ENCODE measurements around the gene PATZ1.
"Not testable (repeated sequence)": the region's sequence is repeated elsewhere in the genome, so short reads cannot be mapped to it uniquely, and the experiment has no call there.

Gene PATZ1, protein sequence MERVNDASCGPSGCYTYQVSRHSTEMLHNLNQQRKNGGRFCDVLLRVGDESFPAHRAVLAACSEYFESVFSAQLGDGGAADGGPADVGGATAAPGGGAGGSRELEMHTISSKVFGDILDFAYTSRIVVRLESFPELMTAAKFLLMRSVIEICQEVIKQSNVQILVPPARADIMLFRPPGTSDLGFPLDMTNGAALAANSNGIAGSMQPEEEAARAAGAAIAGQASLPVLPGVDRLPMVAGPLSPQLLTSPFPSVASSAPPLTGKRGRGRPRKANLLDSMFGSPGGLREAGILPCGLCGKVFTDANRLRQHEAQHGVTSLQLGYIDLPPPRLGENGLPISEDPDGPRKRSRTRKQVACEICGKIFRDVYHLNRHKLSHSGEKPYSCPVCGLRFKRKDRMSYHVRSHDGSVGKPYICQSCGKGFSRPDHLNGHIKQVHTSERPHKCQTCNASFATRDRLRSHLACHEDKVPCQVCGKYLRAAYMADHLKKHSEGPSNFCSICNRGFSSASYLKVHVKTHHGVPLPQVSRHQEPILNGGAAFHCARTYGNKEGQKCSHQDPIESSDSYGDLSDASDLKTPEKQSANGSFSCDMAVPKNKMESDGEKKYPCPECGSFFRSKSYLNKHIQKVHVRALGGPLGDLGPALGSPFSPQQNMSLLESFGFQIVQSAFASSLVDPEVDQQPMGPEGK

DNA sequence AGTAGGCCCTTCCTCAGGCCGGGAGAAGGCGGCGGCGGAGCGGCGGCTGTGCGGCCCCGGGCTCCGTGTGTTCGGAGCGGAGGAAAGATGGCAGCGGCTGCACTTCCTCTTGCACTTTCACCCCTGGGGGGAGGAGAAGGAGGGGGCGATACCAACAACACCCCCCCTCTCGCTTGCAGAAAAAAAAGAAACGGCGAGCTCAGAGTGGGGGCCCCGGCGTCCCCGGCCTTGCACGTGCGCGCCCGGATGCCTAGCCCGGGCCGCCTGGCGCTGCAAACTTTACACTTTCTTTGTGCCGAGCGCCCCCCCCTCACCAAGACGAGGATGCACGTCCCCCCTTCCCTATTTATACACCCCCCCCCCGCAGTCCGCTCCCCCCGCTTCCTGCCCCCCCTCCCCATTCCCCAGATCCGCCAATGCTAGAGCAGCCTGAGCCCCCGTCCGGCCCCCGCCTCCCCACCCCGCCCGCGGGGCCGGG is at the start of gene PATZ1:
PATZ1 (minus strand) TSS at position 92 of the 478 bp plus-strand sequence. CDS start 744 bp downstream, outside the sequence.
- DNase-seq, result peak; percentile 90

GRCh38 chr22:31394326-31394725 is 48.2 kb upstream of the PATZ1 start:
- no peak for DNase-seq

DNA sequence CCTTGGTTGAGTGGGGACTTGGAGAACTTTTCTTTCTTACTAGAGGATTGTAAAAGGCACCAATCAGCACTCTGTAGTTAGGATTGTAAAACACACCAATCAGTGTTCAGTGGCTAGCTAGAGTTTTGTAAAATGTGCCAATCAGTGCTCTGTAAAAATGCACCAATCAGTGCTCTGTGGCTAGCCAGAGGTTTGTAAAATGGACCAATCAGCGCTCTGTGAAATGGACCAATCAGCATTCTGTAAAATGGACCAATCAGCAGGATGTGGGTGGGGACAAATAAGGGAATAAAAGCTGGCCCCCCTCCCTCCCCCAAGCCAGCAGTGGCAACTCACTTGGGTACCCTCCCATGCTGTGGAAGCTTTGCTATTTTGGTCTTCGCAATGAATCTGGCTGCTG is 47.7 kb upstream of the PATZ1 start:
- DNase-seq, result no peak

GRCh38 chr22:31378651-31379050 is 32.5 kb upstream of the PATZ1 start:
- not testable (repeated sequence) for DNase-seq

GRCh38 chr22:31378123-31378522 is 32.0 kb upstream of the PATZ1 start:
- DNase-seq, result no peak

- DNase-seq, result no peak
These were observed 31.5 kb upstream of the PATZ1 start for GRCh38 chr22:31377612-31378011.

DNA sequence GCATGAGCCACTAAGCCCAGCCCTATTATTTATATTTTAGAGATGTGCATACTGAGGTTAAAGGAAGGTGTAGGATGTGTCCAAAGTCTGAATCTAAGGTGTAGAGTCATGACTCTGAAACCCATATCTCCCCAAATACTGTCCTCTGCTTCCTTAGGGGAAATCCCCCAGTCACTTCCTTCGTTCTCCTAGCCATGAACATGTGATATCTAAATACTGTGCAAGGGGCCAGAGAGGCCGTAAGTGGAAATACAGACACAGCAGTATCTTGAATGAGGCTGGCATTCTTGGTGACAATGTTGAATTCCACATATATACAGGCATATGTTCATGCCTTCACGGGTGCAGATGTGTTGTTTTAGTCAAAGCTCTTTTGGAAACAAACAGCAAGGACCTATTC is 21.3 kb upstream of the PATZ1 start:
- DNase-seq, result no peak

DNA sequence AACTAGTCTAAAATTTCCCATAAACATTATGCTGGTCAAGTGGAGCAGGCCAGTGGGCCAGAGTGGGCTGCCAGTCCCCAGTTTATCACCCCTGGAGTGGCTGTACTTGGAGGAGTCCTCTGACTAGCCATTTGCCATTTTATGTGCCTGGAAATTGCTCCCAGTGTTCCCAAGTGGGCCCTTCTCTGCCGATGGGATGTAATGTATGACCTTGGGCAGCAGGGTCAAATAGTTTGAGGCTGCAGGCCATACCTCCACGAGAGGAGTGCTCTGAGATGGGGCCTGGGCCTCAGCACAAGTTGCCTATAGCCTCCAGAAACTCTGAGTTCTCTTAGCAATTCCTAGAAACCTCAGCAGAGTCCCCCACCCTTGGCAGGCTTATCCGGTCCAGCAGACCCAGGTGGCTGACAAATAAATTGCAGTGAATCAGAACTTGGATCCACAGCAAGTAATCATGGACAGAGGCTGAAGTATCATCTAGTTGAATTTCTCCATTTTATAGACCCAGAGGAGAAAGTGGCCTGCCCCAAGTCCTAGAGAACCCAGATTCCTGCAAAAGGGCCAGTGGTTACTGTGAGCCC is 17.8 kb upstream of the PATZ1 start:
- DNase-seq, result no peak

GRCh38 chr22:31361743-31362142 is 15.6 kb upstream of the PATZ1 start:
- DNase-seq, result no peak

GRCh38 chr22:31360029-31360428 is 13.9 kb upstream of the PATZ1 start:
- no peak for DNase-seq

GRCh38 chr22:31354515-31354914 is 8.4 kb upstream of the PATZ1 start:
- DNase-seq, result peak; percentile 42

GRCh38 chr22:31350410-31350863 is 4.3 kb upstream of the PATZ1 start:
- DNase-seq, result peak; percentile 68

- DNase-seq, result no peak
These were observed 3.8 kb upstream of the PATZ1 start for GRCh38 chr22:31349960-31350359.

DNA sequence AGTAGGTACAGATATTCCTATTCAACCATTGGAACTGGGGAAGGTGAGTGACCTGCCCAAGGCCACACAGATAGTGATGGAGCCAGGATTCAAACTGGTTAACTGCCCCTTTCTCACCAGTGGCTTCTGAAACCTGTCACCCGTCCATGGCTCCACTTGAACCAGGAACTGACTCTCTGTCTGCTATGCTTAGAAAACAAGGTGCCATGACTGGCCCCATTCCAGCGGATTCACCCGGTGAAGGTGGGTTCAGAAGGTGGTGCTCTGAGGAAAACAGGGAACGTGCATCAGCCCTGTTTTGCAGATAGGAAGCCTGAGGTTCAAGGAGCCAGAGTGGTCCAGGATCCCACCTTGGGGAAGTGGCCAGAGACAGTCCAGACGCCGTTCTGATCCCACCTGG is 2.6 kb upstream of the PATZ1 start:
- DNase-seq, result no peak

DNA sequence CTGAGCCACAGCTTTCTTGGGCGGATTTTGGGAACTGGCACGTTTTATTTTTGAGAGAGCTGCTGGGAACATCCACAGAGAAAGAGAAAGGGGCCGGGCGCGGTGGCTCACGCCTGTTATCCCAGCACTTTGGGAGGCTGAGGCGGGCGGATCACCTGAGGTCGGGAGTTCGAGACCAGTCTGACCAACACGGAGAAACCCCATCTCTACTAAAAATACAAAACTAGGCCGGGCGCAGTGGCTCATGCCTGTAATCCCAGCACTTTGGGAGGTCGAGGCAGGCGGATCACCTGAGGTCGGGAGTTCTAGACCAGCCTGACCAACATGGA is 1.8 kb upstream of the PATZ1 start:
- DNase-seq, result not testable (repeated sequence)

- peak; percentile 80 for DNase-seq
These were observed 1.3 kb upstream of the PATZ1 start for GRCh38 chr22:31347251-31348008.

DNA sequence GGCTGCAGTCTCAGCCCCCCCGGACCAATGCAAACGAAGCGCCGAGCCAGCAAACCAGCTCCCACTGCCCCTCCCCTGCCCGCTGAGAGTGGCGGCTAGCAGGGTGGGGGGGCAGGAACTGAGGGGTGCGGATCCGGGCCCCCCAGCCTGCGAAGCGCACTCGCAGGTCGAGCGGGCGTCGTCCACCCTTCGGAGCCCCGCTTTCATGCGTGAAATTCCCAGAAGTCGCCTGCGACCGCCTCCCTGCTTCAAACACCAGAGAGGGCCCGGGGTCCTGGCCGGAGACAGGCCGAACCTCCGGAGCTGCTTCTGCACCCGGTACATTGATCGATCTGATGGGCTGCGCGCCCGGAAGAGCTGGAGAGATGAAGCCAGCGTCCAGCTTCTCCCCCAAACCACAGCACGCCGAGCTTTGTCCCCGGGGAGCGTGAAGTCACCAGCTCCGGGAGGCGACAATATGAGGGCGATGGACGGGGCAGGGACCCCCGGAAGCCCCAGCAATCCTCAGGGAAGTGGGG is 646 bp upstream of the PATZ1 start:
- peak; percentile 75 for DNase-seq

DNA sequence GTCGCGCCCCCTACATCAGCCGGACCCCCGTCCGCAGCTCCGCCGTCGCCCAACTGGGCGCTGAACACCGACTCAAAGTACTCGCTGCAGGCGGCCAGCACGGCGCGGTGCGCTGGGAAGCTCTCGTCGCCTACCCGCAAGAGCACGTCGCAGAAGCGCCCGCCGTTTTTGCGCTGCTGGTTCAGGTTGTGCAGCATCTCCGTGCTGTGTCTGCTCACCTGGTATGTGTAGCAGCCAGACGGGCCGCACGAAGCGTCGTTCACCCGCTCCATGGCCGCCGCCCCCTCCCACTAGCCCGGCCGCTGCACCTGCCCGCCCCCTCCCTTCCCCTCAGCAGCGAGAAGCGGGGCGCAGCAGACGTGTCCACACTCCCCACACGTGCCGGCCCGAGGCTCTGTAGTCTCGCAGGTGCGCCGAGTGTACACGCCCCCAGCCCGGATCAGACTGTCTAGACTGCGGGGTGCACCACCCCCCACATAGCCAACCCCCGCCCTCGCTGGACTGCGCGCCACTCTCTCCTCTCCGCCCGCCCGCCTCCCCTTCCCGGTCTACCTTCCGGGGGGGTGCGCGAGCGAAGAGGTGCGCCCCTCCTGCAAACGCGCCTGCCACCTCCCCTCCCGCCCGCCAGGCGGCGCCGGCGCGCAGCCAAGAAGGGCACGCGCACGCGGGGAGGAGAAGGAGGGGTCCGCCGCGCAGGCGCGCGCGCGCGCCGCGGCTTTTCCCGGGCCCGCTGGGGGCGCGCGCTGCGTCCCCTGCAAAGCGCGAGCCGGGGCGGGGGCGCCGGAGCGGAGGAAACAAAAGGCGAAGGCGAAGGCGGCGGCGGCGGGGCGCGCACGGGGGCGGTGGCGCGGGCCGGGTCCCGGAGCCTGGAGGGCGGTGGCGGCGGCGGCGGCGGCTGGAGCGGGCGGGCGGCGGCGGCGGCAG is 553 bp downstream of the PATZ1 start:
- peak; percentile 82 for DNase-seq

GRCh38 chr22:31344578-31345330 is 1.4 kb downstream of the PATZ1 start:
- DNase-seq, result no peak

DNA sequence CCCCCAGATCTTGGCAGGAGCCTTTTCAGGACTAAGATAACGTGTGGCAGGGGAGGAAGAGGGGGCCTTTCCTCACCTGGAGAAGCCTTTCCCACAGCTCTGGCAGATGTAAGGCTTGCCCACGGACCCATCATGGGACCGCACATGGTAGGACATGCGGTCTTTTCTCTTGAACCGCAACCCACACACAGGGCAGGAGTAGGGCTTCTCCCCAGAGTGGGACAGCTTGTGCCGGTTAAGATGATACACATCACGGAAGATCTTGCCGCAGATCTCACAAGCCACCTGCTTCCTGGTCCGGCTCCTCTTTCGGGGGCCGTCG is 1.9 kb downstream of the PATZ1 start:
- DNase-seq, result no peak
